IMR-90 (cell line): Measurements from ENCODE around the gene TMEM263. TPM values are rescaled to one million over a fixed set of nuclear protein-coding genes. Genes with fewer than 3 reads are reported as not detected.
A peak's percentile ranks its signal among the peaks of the same experiment; 100 is the strongest.

Source experiments
- ATAC-seq: fragments of 200-7000 bp; cut with Tn5 transposase; 2 replicates; pipeline ENCODE4 v1.9.1; 2020; ENCODE audit warnings: low read depth, mild to moderate bottlenecking, moderate library complexity
- BruUV-seq: library from RNA; stranded (reverse); fragments of 400-500 nt; replicated peaks from 2 replicates; lab custom pipeline; 2021; lab: Mats Ljungman, UMichigan
- CTCF ChIA-PET: fragments of 300-600 bp; formaldehyde crosslinking; extraction: SDS; loops from one replicate; lab custom pipeline; 2021; ENCODE audit warnings: antibody characterized with exemption; lab: Yijun Ruan, JAX
- POLR2A ChIA-PET: fragments of 300-600 bp; sonication (Branson Sonifier 250); formaldehyde crosslinking; loops from one replicate; lab custom pipeline; 2022; ENCODE audit warnings: antibody characterized with exemption; ENCODE audit not compliant: unreplicated experiment; lab: Charles Lee
- DNase-seq: peaks from one replicate; pipeline ENCODE4 v3.0.0; 2013
- H2AFZ ChIP-seq: replicated peaks from 2 replicates; pipeline ENCODE3; 2013; ENCODE audit warnings: low read length, mild to moderate bottlenecking; ENCODE audit not compliant: poor library complexity
- H2AK5ac ChIP-seq: 2 replicates; pipeline ENCODE4 v1.6.1; 2013; ENCODE audit warnings: low read depth, low read length, inconsistent platforms
- H2AK9ac ChIP-seq: replicated peaks from 2 replicates; pipeline ENCODE3; 2013; ENCODE audit warnings: mild to moderate bottlenecking, low read depth, low read length, moderate library complexity; ENCODE audit not compliant: poor library complexity
- H2BK120ac ChIP-seq: 2 replicates; pipeline ENCODE4 v1.6.1; 2013; ENCODE audit warnings: low read depth, low read length, inconsistent platforms
- H2BK15ac ChIP-seq: 3 replicates; pipeline ENCODE4 v1.6.1; 2013; ENCODE audit warnings: low read depth, low read length, inconsistent platforms
- H2BK20ac ChIP-seq: 2 replicates; pipeline ENCODE4 v1.6.1; 2013; ENCODE audit warnings: low read depth, mild to moderate bottlenecking, inconsistent platforms, low read length, moderate library complexity
- H2BK5ac ChIP-seq: 2 replicates; pipeline ENCODE4 v1.6.1; 2013; ENCODE audit warnings: mild to moderate bottlenecking, low read depth, low read length, inconsistent platforms; ENCODE audit not compliant: poor library complexity, severe bottlenecking
- H3K14ac ChIP-seq: replicated peaks from 2 replicates; pipeline ENCODE4 v1.6.1; 2013; ENCODE audit warnings: low read depth, low read length, inconsistent platforms
- H3K18ac ChIP-seq: 2 replicates; pipeline ENCODE4 v1.6.1; 2013; ENCODE audit warnings: low read depth, low read length, control low read depth
- H3K23ac ChIP-seq: 2 replicates; pipeline ENCODE4 v1.6.1; 2013; ENCODE audit warnings: low read depth, low read length, inconsistent platforms
- H3K27ac ChIP-seq: 2 replicates; pipeline ENCODE4 v1.5.1; 2013; ENCODE audit warnings: mild to moderate bottlenecking, control low read depth, low read length; ENCODE audit not compliant: insufficient read depth
- H3K27me3 ChIP-seq: 2 replicates; pipeline ENCODE4 v1.6.1; 2013; ENCODE audit warnings: low read length; ENCODE audit not compliant: control insufficient read depth, insufficient read depth
- H3K36me3 ChIP-seq: 2 replicates; pipeline ENCODE4 v1.6.1; 2013; ENCODE audit warnings: low read length, mixed read lengths; ENCODE audit not compliant: control insufficient read depth, insufficient read depth
- H3K4ac ChIP-seq: 2 replicates; pipeline ENCODE4 v1.6.1; 2013; ENCODE audit warnings: low read depth, low read length, inconsistent platforms
- H3K4me1 ChIP-seq: 2 replicates; pipeline ENCODE4 v1.6.1; 2013; ENCODE audit warnings: low read length, mixed read lengths; ENCODE audit not compliant: control insufficient read depth, insufficient read depth
- H3K4me2 ChIP-seq: 2 replicates; pipeline ENCODE4 v1.6.1; 2013; ENCODE audit warnings: low read depth, mild to moderate bottlenecking, control low read depth, low read length, moderate library complexity
- H3K4me3 ChIP-seq: 2 replicates; pipeline ENCODE4 v1.5.1; 2013; ENCODE audit warnings: low read depth, mild to moderate bottlenecking, control low read depth, low read length, moderate library complexity; ENCODE audit not compliant: insufficient read depth
- H3K56ac ChIP-seq: 2 replicates; pipeline ENCODE4 v1.6.1; 2013; ENCODE audit warnings: low read length, inconsistent platforms; ENCODE audit not compliant: insufficient read depth; ENCODE audit errors: extremely low read depth
- H3K79me1 ChIP-seq, 2 experiments: 2 replicates each; pipeline ENCODE4 v1.6.1; 2013; ENCODE audit warnings: low read length in 2 of 2, inconsistent platforms in 1 of 2, low read depth in 1 of 2
- H3K9ac ChIP-seq: 2 replicates; pipeline ENCODE4 v1.6.1; 2013; ENCODE audit warnings: low read depth, low read length, control low read depth
- H3K9me1 ChIP-seq: 2 replicates; pipeline ENCODE4 v1.6.1; 2013; ENCODE audit warnings: low read length, inconsistent platforms; ENCODE audit not compliant: insufficient read depth
- H3K9me3 ChIP-seq: 2 replicates; pipeline ENCODE4 v1.6.1; 2013; ENCODE audit warnings: low read length; ENCODE audit not compliant: control insufficient read depth, insufficient read depth
- H4K20me1 ChIP-seq: 2 replicates; pipeline ENCODE4 v1.6.1; 2013; ENCODE audit warnings: low read length, inconsistent platforms; ENCODE audit not compliant: insufficient read depth
- H4K5ac ChIP-seq: 2 replicates; pipeline ENCODE4 v1.6.1; 2013; ENCODE audit warnings: mild to moderate bottlenecking, low read depth, low read length, control low read depth
- H4K8ac ChIP-seq, 2 experiments: 2 replicates each; pipeline ENCODE4 v1.6.1; 2013; ENCODE audit warnings: low read depth in 2 of 2, low read length in 2 of 2, control low read depth in 1 of 2, inconsistent platforms in 1 of 2
- H4K91ac ChIP-seq: 2 replicates; pipeline ENCODE4 v1.6.1; 2013; ENCODE audit warnings: low read depth, low read length, inconsistent platforms; ENCODE audit not compliant: insufficient read depth
- CEBPB ChIP-seq: IDR thresholded peaks from 2 replicates; pipeline ENCODE4 v1.6.1; 2012; ENCODE audit warnings: low read depth, low read length, improper control_type of control experiment
- CHD1 ChIP-seq: IDR thresholded peaks from 2 replicates; pipeline ENCODE4 v1.6.1; 2012; ENCODE audit warnings: low read depth, low read length, improper control_type of control experiment
- MAFK ChIP-seq: IDR thresholded peaks from 2 replicates; pipeline ENCODE4 v1.6.1; 2012; ENCODE audit warnings: low read depth, low read length, improper control_type of control experiment
- MXI1 ChIP-seq: IDR thresholded peaks from 2 replicates; pipeline ENCODE4 v1.6.1; 2012; ENCODE audit warnings: low read depth, mild to moderate bottlenecking, low read length, moderate library complexity, borderline replicate concordance
- NFE2L2 ChIP-seq: fragments of 150-350 bp; IDR thresholded peaks from 2 replicates; pipeline ENCODE4 v1.6.1; 2016; ENCODE audit warnings: low read depth, mild to moderate bottlenecking, low read length
- RCOR1 ChIP-seq: IDR thresholded peaks from 2 replicates; pipeline ENCODE4 v1.6.1; 2012; ENCODE audit warnings: mild to moderate bottlenecking, low read length, improper control_type of control experiment; ENCODE audit not compliant: insufficient replicate concordance
- WGBS, 2 experiments: methylation state at CpG; one replicate each; pipeline versions ENCODE4 v1.1.5 to v1.1.7; 2013; ENCODE audit warnings: missing lambda C conversion rate in 2 of 2; ENCODE audit not compliant: insufficient read length in 1 of 2; ENCODE audit errors: extremely low coverage in 2 of 2; 5-methylcytosine and 5-hydroxymethylcytosine counted together
- dilution Hi-C: fragments of 300-500 bp; cut with HindIII; formaldehyde crosslinking; loops from one replicate; pipeline ENCODE4 v1.14.3; 2018; ENCODE audit warnings: low sequenced_read_pairs; ENCODE audit not compliant: unreplicated experiment
- in situ Hi-C: fragments of 300-500 bp; cut with MboI; formaldehyde crosslinking; loops from 3 replicates; pipeline ENCODE4 v1.14.3; 2019; ENCODE audit warnings: low sequenced_read_pairs, inconsistent platforms, mixed read lengths
- intact Hi-C: fragments of 100-400 bp; cut with micrococcal nuclease; formaldehyde crosslinking; loops from 2 replicates; pipeline ENCODE4 v1.10.0; 2022
- polyA plus RNA-seq, 3 experiments: library from polyadenylated mRNA; depleted of rRNA; stranded (reverse); fragments of >200 nt; gene quantifications; 2 replicates each; pipeline ENCODE4 v1.2.3, GENCODE V29; 2012; ENCODE audit warnings: low replicate concordance in 1 of 3
- total RNA-seq: library from RNA; depleted of rRNA; stranded (reverse); fragments of >200 nt; gene quantifications from 2 replicates; pipeline ENCODE4 v1.2.3, GENCODE V29; 2012
- TF ChIP-seq, protein P1 (sequence below): fragments of 150-350 bp; IDR thresholded peaks from 2 replicates; pipeline ENCODE4 v1.6.1; 2016; ENCODE audit warnings: low read depth, mild to moderate bottlenecking, low read length, moderate library complexity, borderline replicate concordance
- TF ChIP-seq, protein P2 (sequence below): conservative IDR thresholded peaks from 2 replicates; pipeline ENCODE4 v1.5.1; 2012; ENCODE audit warnings: mild to moderate bottlenecking, low read depth, low read length, improper control_type of control experiment

TMEM263 gene
- total and polyA plus RNA-seq, 2 of the 4 experiments (the other 2 are of a cell fraction), result 47.9 to 99.7 TPM

DNA sequence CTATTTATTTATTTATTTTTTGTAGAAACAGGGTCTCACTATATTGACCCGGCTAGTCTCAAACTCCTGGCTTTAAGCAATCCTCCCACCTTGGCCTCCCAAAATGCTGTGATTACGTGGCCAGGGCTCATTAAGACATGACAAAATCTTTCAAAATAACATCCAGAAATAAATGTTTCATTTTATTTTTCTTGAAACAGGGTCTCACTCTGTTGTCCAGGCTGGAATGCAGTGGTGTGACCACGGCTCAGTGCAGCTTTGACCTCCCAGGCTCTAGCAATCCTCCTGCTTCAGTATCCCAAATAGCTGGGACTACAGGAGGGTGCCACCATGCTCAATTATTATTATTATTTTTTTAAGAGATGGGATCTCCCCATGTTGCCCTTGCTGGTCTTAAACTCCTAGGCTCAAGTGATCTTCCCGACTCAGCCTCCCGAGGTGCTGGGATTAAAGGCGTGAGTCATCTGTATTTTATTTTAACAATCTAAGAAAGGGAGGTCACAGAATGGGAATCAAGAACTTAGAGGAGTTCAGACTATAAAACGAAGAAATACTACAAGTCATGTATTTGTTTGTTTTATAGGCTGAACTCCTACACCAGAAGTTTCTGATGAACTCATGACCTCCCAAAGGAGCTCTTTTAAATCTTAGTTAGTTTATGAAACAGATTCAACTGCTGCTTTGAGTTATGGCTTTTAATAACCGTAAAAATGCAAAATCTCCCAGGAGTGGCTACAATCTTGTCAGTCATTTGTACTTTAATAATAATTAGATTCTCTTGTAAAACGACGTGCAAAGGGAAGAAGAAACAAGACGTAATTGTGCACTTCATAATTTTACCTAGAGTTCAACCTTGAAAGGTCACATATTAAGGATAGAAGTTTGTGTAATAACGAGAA is 2.1 kb upstream of the TMEM263 start:
- H3K27ac ChIP-seq, result no peak overlapping the region
- POLR2A ChIA-PET, result interaction anchor here (0.7 kb wide), 1 partner anchor 1645 kb away, joined by 3 read pairs; no protein-coding TSS in a partner anchor
- 100% methylated on average over 1 of the region's 12 CpGs; no CpG with 5 or more reads in 1 of the 2 experiments for WGBS, 2 experiments

More for the DNA sequence above, 2.1 kb upstream of the TMEM263 start:
- no peak overlapping the region for H2BK15ac ChIP-seq
- H3K14ac ChIP-seq, result no peak overlapping the region
- no peak overlapping the region for H3K56ac ChIP-seq
- peaks cover 2% of the 10 kb centered on the region for H3K4me1 ChIP-seq
- H3K36me3 ChIP-seq, result no peaks in the 10 kb centered on the region
- CTCF ChIA-PET, result interaction anchor here (0.7 kb wide), 1 partner anchor 651 kb away, joined by 3 read pairs; no protein-coding TSS in a partner anchor
- no peak overlapping the region for H2BK5ac ChIP-seq
- H3K18ac ChIP-seq, result no peak overlapping the region
- no peak overlapping the region for H4K8ac ChIP-seq
- no peak overlapping the region for H3K23ac ChIP-seq
- no peak overlapping the region for H3K4me2 ChIP-seq
- ATAC-seq, result no peak
- TF ChIP-seq, protein P1, sequence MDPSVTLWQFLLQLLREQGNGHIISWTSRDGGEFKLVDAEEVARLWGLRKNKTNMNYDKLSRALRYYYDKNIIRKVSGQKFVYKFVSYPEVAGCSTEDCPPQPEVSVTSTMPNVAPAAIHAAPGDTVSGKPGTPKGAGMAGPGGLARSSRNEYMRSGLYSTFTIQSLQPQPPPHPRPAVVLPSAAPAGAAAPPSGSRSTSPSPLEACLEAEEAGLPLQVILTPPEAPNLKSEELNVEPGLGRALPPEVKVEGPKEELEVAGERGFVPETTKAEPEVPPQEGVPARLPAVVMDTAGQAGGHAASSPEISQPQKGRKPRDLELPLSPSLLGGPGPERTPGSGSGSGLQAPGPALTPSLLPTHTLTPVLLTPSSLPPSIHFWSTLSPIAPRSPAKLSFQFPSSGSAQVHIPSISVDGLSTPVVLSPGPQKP, result no peak
- no peak for TF ChIP-seq CHD1
- TF ChIP-seq CEBPB, result no peak
- no peak for TF ChIP-seq MXI1
- no peak for TF ChIP-seq MAFK
- no peak for TF ChIP-seq NFE2L2
- no peak for TF ChIP-seq RCOR1
- TF ChIP-seq, protein P2, sequence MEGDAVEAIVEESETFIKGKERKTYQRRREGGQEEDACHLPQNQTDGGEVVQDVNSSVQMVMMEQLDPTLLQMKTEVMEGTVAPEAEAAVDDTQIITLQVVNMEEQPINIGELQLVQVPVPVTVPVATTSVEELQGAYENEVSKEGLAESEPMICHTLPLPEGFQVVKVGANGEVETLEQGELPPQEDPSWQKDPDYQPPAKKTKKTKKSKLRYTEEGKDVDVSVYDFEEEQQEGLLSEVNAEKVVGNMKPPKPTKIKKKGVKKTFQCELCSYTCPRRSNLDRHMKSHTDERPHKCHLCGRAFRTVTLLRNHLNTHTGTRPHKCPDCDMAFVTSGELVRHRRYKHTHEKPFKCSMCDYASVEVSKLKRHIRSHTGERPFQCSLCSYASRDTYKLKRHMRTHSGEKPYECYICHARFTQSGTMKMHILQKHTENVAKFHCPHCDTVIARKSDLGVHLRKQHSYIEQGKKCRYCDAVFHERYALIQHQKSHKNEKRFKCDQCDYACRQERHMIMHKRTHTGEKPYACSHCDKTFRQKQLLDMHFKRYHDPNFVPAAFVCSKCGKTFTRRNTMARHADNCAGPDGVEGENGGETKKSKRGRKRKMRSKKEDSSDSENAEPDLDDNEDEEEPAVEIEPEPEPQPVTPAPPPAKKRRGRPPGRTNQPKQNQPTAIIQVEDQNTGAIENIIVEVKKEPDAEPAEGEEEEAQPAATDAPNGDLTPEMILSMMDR, result no peak
- no peak overlapping the region for H2BK20ac ChIP-seq
- H4K20me1 ChIP-seq, result peaks cover 16% of the 10 kb centered on the region
- dilution Hi-C loops (no loop called here), in situ Hi-C loops (no loop called here), intact Hi-C loops (no loop called here)
- no peaks in the 10 kb centered on the region for H3K27me3 ChIP-seq
- no TSS peak for BruUV-seq
- no peak overlapping the region for H3K4ac ChIP-seq
- H3K9ac ChIP-seq, result no peak overlapping the region
- no peaks in the 10 kb centered on the region; the same call in 1 of the 2 replicates for H3K9me3 ChIP-seq
- peaks cover 8 to 12% of the 10 kb centered on the region in 2 experiments for H3K79me1 ChIP-seq
- peak; percentile 4 for DNase-seq
- H2AK5ac ChIP-seq, result no peak overlapping the region
- H4K5ac ChIP-seq, result no peak overlapping the region
- H2AK9ac ChIP-seq, result no peak overlapping the region
- H3K9me1 ChIP-seq, result no peaks in the 10 kb centered on the region
- no peak overlapping the region for H3K4me3 ChIP-seq
- H4K91ac ChIP-seq, result no peak overlapping the region
- H2AFZ ChIP-seq, result no peak overlapping the region
- no peak overlapping the region for H2BK120ac ChIP-seq
